HEK293 (cell line): ENCODE results near the gene FLT3LG.

ENCODE experiments used
- CTCF ChIA-PET: fragments of 350-600 bp; formaldehyde crosslinking; extraction: SDS; loops from one replicate; lab custom pipeline; 2021; ENCODE audit warnings: antibody characterized with exemption; lab: Yijun Ruan, JAX
- POLR2A ChIA-PET: fragments of 300-600 bp; formaldehyde crosslinking; extraction: SDS; loops from one replicate; lab custom pipeline; 2020; ENCODE audit warnings: antibody characterized with exemption, inconsistent platforms; lab: Yijun Ruan, JAX
- H3K27ac ChIP-seq: fragments of 200-500 bp; sonication (Bioruptor generic); 2 replicates; pipeline ENCODE4 v1.5.1; 2014; ENCODE audit warnings: low read depth, low read length, control low read depth, inconsistent platforms; ENCODE audit errors: extremely low read depth
- H3K36me3 ChIP-seq, 2 experiments: fragments of 200-500 bp in 1 of 2; sonication (Bioruptor generic) in 1 of 2; 1 replicate in 1 of 2; 2 replicates in 1 of 2; pipeline ENCODE4 v1.5.1; 2014 to 2017; ENCODE audit warnings: inconsistent platforms in 2 of 2, low read length in 2 of 2; ENCODE audit not compliant: control insufficient read depth in 2 of 2, insufficient read depth in 1 of 2
- H3K4me1 ChIP-seq: fragments of 200-500 bp; sonication (Bioruptor generic); 2 replicates; pipeline ENCODE4 v1.5.1; 2014; ENCODE audit warnings: mild to moderate bottlenecking, low read length, inconsistent platforms; ENCODE audit not compliant: control insufficient read depth, insufficient read depth
- H3K4me3 ChIP-seq: 2 replicates; pipeline ENCODE4 v1.5.1; 2011; ENCODE audit warnings: low read depth, mild to moderate bottlenecking, control low read depth, low read length, moderate library complexity
- H3K9me3 ChIP-seq: fragments of 200-500 bp; sonication (Bioruptor generic); 2 replicates; pipeline ENCODE4 v1.5.1; 2014; ENCODE audit warnings: low read depth, low read length, inconsistent platforms; ENCODE audit not compliant: control insufficient read depth, insufficient read depth
- PRDM1 ChIP-seq: fragments of 450-650 bp; formaldehyde crosslinking; IDR thresholded peaks from 2 replicates; pipeline ENCODE4; 2016; ENCODE audit warnings: missing biosample characterization, missing genetic modification characterization
- YY1 ChIP-seq: fragments of 450-650 bp; formaldehyde crosslinking; IDR thresholded peaks from 2 replicates; pipeline ENCODE4 v1.5.1; 2018; ENCODE audit warnings: missing biosample characterization, missing genetic modification characterization
- ZBTB10 ChIP-seq: fragments of 450-650 bp; formaldehyde crosslinking; IDR thresholded peaks from 2 replicates; pipeline ENCODE4 v1.5.1; 2016; ENCODE audit warnings: missing biosample characterization, missing genetic modification characterization
- ZNF132 ChIP-seq: fragments of 450-650 bp; formaldehyde crosslinking; IDR thresholded peaks from 2 replicates; pipeline ENCODE4 v1.5.1; 2017; ENCODE audit warnings: missing biosample characterization, missing genetic modification characterization, borderline replicate concordance
- ZNF138 ChIP-seq: fragments of 450-650 bp; formaldehyde crosslinking; IDR thresholded peaks from 2 replicates; pipeline ENCODE4 v1.5.1; 2016; ENCODE audit warnings: missing biosample characterization, missing genetic modification characterization, borderline replicate concordance
- ZNF16 ChIP-seq: fragments of 450-650 bp; formaldehyde crosslinking; IDR thresholded peaks from 2 replicates; pipeline ENCODE4 v1.5.1; 2016; ENCODE audit warnings: low read depth, missing biosample characterization, missing genetic modification characterization
- ZNF2 ChIP-seq: fragments of 450-650 bp; formaldehyde crosslinking; IDR thresholded peaks from 2 replicates; pipeline ENCODE4 v1.5.1; 2016; ENCODE audit warnings: missing biosample characterization, missing genetic modification characterization
- ZNF202 ChIP-seq: fragments of 450-650 bp; formaldehyde crosslinking; IDR thresholded peaks from 2 replicates; pipeline ENCODE4 v1.5.1; 2016; ENCODE audit warnings: missing biosample characterization, missing genetic modification characterization, borderline replicate concordance
- ZNF280C ChIP-seq: fragments of 450-650 bp; formaldehyde crosslinking; IDR thresholded peaks from 2 replicates; pipeline ENCODE4 v1.5.1; 2016; ENCODE audit warnings: missing biosample characterization, missing genetic modification characterization
- ZNF398 ChIP-seq: fragments of 450-650 bp; formaldehyde crosslinking; IDR thresholded peaks from 2 replicates; pipeline ENCODE4 v1.5.1; 2017; ENCODE audit warnings: missing biosample characterization, missing genetic modification characterization
- ZNF433 ChIP-seq: fragments of 450-650 bp; formaldehyde crosslinking; IDR thresholded peaks from 2 replicates; pipeline ENCODE4 v1.5.1; 2016; ENCODE audit warnings: missing biosample characterization, missing genetic modification characterization, low read depth
- ZNF623 ChIP-seq: fragments of 450-650 bp; formaldehyde crosslinking; IDR thresholded peaks from 2 replicates; pipeline ENCODE4 v1.5.1; 2016; ENCODE audit warnings: missing biosample characterization, missing genetic modification characterization
- ZSCAN16 ChIP-seq: fragments of 450-650 bp; formaldehyde crosslinking; IDR thresholded peaks from 2 replicates; pipeline ENCODE4 v1.5.1; 2016; ENCODE audit warnings: missing biosample characterization, missing genetic modification characterization
- ZSCAN23 ChIP-seq: fragments of 450-650 bp; formaldehyde crosslinking; IDR thresholded peaks from 2 replicates; pipeline ENCODE4 v1.5.1; 2016; ENCODE audit warnings: missing biosample characterization, missing genetic modification characterization
- ZSCAN5A ChIP-seq: fragments of 450-650 bp; formaldehyde crosslinking; IDR thresholded peaks from 2 replicates; pipeline ENCODE4 v1.5.1; 2016; ENCODE audit warnings: missing biosample characterization, missing genetic modification characterization
- TF ChIP-seq, protein P1 (sequence below): fragments of 450-650 bp; IDR thresholded peaks from 2 replicates; pipeline ENCODE4 v1.5.1; 2018; ENCODE audit warnings: missing biosample characterization, mild to moderate bottlenecking, missing genetic modification characterization
- TF ChIP-seq, protein P2 (sequence below): fragments of 450-650 bp; formaldehyde crosslinking; IDR thresholded peaks from 2 replicates; pipeline ENCODE4 v1.5.1; 2017; ENCODE audit warnings: missing biosample characterization, missing genetic modification characterization
- TF ChIP-seq, protein P3 (sequence below): fragments of 450-650 bp; formaldehyde crosslinking; IDR thresholded peaks from 2 replicates; pipeline ENCODE4 v1.5.1; 2016; ENCODE audit warnings: missing biosample characterization, missing genetic modification characterization, low read depth

Gene FLT3LG

GRCh38 chr19:49453757-49454240 lies 20.2 kb upstream of the FLT3LG start (continued):
- TF ChIP-seq, protein P1, sequence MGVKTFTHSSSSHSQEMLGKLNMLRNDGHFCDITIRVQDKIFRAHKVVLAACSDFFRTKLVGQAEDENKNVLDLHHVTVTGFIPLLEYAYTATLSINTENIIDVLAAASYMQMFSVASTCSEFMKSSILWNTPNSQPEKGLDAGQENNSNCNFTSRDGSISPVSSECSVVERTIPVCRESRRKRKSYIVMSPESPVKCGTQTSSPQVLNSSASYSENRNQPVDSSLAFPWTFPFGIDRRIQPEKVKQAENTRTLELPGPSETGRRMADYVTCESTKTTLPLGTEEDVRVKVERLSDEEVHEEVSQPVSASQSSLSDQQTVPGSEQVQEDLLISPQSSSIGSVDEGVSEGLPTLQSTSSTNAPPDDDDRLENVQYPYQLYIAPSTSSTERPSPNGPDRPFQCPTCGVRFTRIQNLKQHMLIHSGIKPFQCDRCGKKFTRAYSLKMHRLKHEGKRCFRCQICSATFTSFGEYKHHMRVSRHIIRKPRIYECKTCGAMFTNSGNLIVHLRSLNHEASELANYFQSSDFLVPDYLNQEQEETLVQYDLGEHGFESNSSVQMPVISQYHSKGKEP (tag by site-specific recombination): no peak
- TF ChIP-seq ZNF623 (tag by site-specific recombination): no peak
- TF ChIP-seq ZNF2 (tag by site-specific recombination): no peak

DNA sequence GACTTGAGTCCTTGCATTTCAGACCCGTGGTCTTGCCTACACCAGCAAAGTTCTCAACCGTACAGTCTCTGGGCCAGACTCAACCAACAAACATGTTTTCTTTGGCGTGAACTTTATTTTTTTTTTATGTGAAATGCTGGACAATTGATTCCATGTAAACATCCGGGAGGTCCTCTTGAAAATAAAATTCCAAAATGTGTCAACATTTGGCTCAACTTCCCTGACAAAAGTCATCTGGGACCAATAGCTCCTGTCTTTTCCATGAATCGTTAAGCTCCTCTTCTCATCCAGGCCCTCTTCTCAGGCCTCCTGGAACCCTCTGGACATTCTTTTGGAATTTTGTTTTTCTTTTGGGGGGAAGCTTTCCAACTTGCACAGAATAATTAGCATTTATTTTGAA lies 18.2 kb upstream of the FLT3LG start:
- H3K4me1 ChIP-seq: 0 out of 2 replicates have a peak, but pooled peaks cover 6% of the 10 kb centered on the region
- H3K4me3 ChIP-seq: no peak overlapping the region
- H3K36me3 ChIP-seq: peaks cover 12 to 19% of the 10 kb centered on the region in 2 experiments
- H3K27ac ChIP-seq: no peak overlapping the region
- H3K9me3 ChIP-seq: no peaks in the 10 kb centered on the region
- TF ChIP-seq ZNF138 (tag by site-specific recombination): no peak
- TF ChIP-seq ZBTB10 (tag by site-specific recombination): no peak
- no peak for TF ChIP-seq ZNF16 (tag by site-specific recombination)
- TF ChIP-seq, protein P2, sequence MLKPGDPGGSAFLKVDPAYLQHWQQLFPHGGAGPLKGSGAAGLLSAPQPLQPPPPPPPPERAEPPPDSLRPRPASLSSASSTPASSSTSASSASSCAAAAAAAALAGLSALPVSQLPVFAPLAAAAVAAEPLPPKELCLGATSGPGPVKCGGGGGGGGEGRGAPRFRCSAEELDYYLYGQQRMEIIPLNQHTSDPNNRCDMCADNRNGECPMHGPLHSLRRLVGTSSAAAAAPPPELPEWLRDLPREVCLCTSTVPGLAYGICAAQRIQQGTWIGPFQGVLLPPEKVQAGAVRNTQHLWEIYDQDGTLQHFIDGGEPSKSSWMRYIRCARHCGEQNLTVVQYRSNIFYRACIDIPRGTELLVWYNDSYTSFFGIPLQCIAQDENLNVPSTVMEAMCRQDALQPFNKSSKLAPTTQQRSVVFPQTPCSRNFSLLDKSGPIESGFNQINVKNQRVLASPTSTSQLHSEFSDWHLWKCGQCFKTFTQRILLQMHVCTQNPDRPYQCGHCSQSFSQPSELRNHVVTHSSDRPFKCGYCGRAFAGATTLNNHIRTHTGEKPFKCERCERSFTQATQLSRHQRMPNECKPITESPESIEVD: no peak
- no peak for TF ChIP-seq ZNF202 (tag by site-specific recombination)
- TF ChIP-seq ZNF398: no peak
- TF ChIP-seq ZNF132 (tag by site-specific recombination): no peak
- TF ChIP-seq, protein P3, sequence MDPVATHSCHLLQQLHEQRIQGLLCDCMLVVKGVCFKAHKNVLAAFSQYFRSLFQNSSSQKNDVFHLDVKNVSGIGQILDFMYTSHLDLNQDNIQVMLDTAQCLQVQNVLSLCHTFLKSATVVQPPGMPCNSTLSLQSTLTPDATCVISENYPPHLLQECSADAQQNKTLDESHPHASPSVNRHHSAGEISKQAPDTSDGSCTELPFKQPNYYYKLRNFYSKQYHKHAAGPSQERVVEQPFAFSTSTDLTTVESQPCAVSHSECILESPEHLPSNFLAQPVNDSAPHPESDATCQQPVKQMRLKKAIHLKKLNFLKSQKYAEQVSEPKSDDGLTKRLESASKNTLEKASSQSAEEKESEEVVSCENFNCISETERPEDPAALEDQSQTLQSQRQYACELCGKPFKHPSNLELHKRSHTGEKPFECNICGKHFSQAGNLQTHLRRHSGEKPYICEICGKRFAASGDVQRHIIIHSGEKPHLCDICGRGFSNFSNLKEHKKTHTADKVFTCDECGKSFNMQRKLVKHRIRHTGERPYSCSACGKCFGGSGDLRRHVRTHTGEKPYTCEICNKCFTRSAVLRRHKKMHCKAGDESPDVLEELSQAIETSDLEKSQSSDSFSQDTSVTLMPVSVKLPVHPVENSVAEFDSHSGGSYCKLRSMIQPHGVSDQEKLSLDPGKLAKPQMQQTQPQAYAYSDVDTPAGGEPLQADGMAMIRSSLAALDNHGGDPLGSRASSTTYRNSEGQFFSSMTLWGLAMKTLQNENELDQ (tag by site-specific recombination): no peak
- TF ChIP-seq PRDM1 (tag by site-specific recombination): no peak
- no peak for TF ChIP-seq ZSCAN23
- no peak for TF ChIP-seq ZSCAN5A
- no peak for TF ChIP-seq ZSCAN16 (tag by site-specific recombination)
- TF ChIP-seq ZNF280C (tag by site-specific recombination): no peak
- TF ChIP-seq ZNF433 (tag by site-specific recombination): no peak
- no peak for TF ChIP-seq YY1
- ChIA-PET CTCF (interaction anchor here (0.6 to 4.3 kb wide), 6 partner anchors 10 to 74 kb away, joined by 3 to 24 read pairs (median 4); partner anchors contain the start of gene FLT3LG), POLR2A (interaction anchor here (1.3 kb wide), 1 partner anchor 40 kb away, joined by 4 read pairs; no protein-coding TSS in a partner anchor)
